GM23338 (cell line): ENCODE data around the gene GPATCH4. TPM values are rescaled to one million over a fixed set of nuclear protein-coding genes. Genes with fewer than 3 reads are reported as not detected.

ENCODE experiments used
- ATAC-seq: fragments of 200-7000 bp; cut with Tn5 transposase; 3 replicates; pipeline ENCODE4 v1.9.1; 2020
- DNase-seq: peaks from one replicate; pipeline ENCODE4 v3.0.0-alpha.2; 2015; ENCODE audit warnings: low spot score
- H2AFZ ChIP-seq: fragments of 200-600 bp; sonication (generic); 2 replicates; pipeline ENCODE4 v1.8.0; 2016; ENCODE audit warnings: antibody characterized with exemption, mild to moderate bottlenecking, moderate library complexity
- H3F3A ChIP-seq: fragments of 200-600 bp; sonication (generic); replicated peaks from 2 replicates; pipeline ENCODE4 v1.8.0; 2017; ENCODE audit warnings: antibody characterized with exemption, mixed run types, low read depth
- H3K27ac ChIP-seq: fragments of 200-600 bp; sonication (generic); 2 replicates; pipeline ENCODE4 v1.6.1; 2016; ENCODE audit warnings: low read depth
- H3K27me3 ChIP-seq: fragments of 200-600 bp; sonication (generic); 2 replicates; pipeline ENCODE4 v1.8.0; 2016; ENCODE audit warnings: mild to moderate bottlenecking, mixed run types, moderate library complexity; ENCODE audit not compliant: insufficient read depth
- H3K36me3 ChIP-seq: fragments of 200-600 bp; sonication (generic); 2 replicates; pipeline ENCODE4 v1.8.0; 2016; ENCODE audit warnings: mild to moderate bottlenecking; ENCODE audit not compliant: insufficient read depth
- H3K4me1 ChIP-seq: fragments of 200-600 bp; sonication (generic); 2 replicates; pipeline ENCODE4 v1.8.0; 2016; ENCODE audit warnings: mild to moderate bottlenecking, moderate library complexity; ENCODE audit not compliant: insufficient read depth
- H3K4me2 ChIP-seq: fragments of 200-600 bp; sonication (generic); 2 replicates; pipeline ENCODE4 v1.7.1; 2017; ENCODE audit warnings: mixed run types
- H3K4me3 ChIP-seq: fragments of 200-600 bp; sonication (generic); 2 replicates; pipeline ENCODE4 v1.6.1; 2016; ENCODE audit warnings: mixed run types
- H3K79me2 ChIP-seq: fragments of 200-600 bp; sonication (generic); replicated peaks from 2 replicates; pipeline ENCODE4 v1.8.0; 2017; ENCODE audit warnings: mild to moderate bottlenecking; ENCODE audit not compliant: insufficient read depth
- H3K9me2 ChIP-seq: fragments of 200-600 bp; sonication (generic); 2 replicates; pipeline ENCODE4 v1.8.0; 2017; ENCODE audit not compliant: insufficient read depth
- H4K20me1 ChIP-seq: fragments of 200-600 bp; sonication (generic); replicated peaks from 2 replicates; pipeline ENCODE4 v1.8.0; 2017; ENCODE audit warnings: mild to moderate bottlenecking; ENCODE audit not compliant: insufficient read depth
- H3K27ac Mint-ChIP-seq: 2 replicates; pipeline ENCODE4 v1.8.0; 2020; ENCODE audit warnings: inconsistent platforms, mild to moderate bottlenecking, moderate library complexity, mixed read lengths
- H3K27me3 Mint-ChIP-seq: 3 replicates; pipeline ENCODE4 v1.8.0; 2022; ENCODE audit warnings: low read depth, mild to moderate bottlenecking, moderate library complexity, mixed read lengths, inconsistent platforms; ENCODE audit not compliant: insufficient read depth, poor library complexity
- H3K36me3 Mint-ChIP-seq: 3 replicates; pipeline ENCODE4 v1.8.0; 2021; ENCODE audit warnings: low read depth, mild to moderate bottlenecking, inconsistent platforms, moderate library complexity, mixed read lengths
- H3K4me1 Mint-ChIP-seq: 3 replicates; pipeline ENCODE4 v1.8.0; 2020; ENCODE audit warnings: mild to moderate bottlenecking, inconsistent platforms, mixed read lengths
- H3K4me3 Mint-ChIP-seq: 3 replicates; pipeline ENCODE4 v1.8.0; 2021; ENCODE audit warnings: moderate library complexity, mild to moderate bottlenecking, inconsistent platforms, mixed read lengths
- H3K9me3 Mint-ChIP-seq: 3 replicates; pipeline ENCODE4 v1.8.0; 2020; ENCODE audit warnings: moderate library complexity, mild to moderate bottlenecking, inconsistent platforms, mixed read lengths
- CREB1 ChIP-seq: fragments of 250-450 bp; sonication (Bioruptor Pico); IDR thresholded peaks from 2 replicates; pipeline ENCODE4 v1.5.0; 2020; ENCODE audit warnings: low read depth, mild to moderate bottlenecking, moderate library complexity
- EZH2 ChIP-seq: fragments of 200-600 bp; sonication (generic); IDR thresholded peaks from one replicate; pipeline ENCODE4 v1.8.0; 2017; ENCODE audit warnings: antibody characterized with exemption, mild to moderate bottlenecking, low read depth; ENCODE audit not compliant: unreplicated experiment
- EZH2phosphoT487 ChIP-seq: fragments of 200-600 bp; sonication (generic); IDR thresholded peaks from one replicate; pipeline ENCODE4 v1.8.1; 2018; ENCODE audit warnings: antibody characterized with exemption; ENCODE audit not compliant: unreplicated experiment
- JUNB ChIP-seq: IDR thresholded peaks from one replicate; pipeline ENCODE4 v1.6.1; 2016; ENCODE audit warnings: antibody characterized with exemption; ENCODE audit not compliant: unreplicated experiment
- NANOG ChIP-seq: IDR thresholded peaks from 2 replicates; pipeline ENCODE4 v1.6.1; 2016; ENCODE audit warnings: antibody characterized with exemption, borderline replicate concordance
- POLR2AphosphoS5 ChIP-seq: IDR thresholded peaks from 2 replicates; pipeline ENCODE4 v1.6.1; 2016; ENCODE audit warnings: antibody characterized with exemption, low read depth
- STAT1 ChIP-seq: IDR thresholded peaks from one replicate; pipeline ENCODE4 v1.6.1; 2016; ENCODE audit warnings: antibody characterized with exemption; ENCODE audit not compliant: unreplicated experiment
- ZNF114 ChIP-seq: fragments of 250-450 bp; sonication (Bioruptor Pico); IDR thresholded peaks from 2 replicates; pipeline ENCODE4 v1.5.0; 2020; ENCODE audit warnings: mild to moderate bottlenecking, moderate library complexity
- ZNF331 ChIP-seq: fragments of 250-450 bp; sonication (Bioruptor Pico); IDR thresholded peaks from 2 replicates; pipeline ENCODE4 v1.5.0; 2020; ENCODE audit warnings: low read depth, mild to moderate bottlenecking, moderate library complexity
- polyA plus RNA-seq: library from polyadenylated mRNA; unstranded; fragments of >200 nt; fragmentation: Nextera tagmentation; extraction: Ambion mirVana; gene quantifications from 2 replicates; pipeline ENCODE4 v1.2.1, GENCODE V29; 2016
- total RNA-seq: library from RNA; depleted of rRNA; stranded (reverse); fragments of >200 nt; shearing (Covaris generic); gene quantifications from 2 replicates; pipeline ENCODE4 v1.2.3, GENCODE V29; 2014
- TF ChIP-seq, protein P1 (sequence below): IDR thresholded peaks from 2 replicates; pipeline ENCODE4 v1.6.1; 2016; ENCODE audit warnings: antibody characterized with exemption
- TF ChIP-seq, protein P2 (sequence below): IDR thresholded peaks from one replicate; pipeline ENCODE4 v1.6.1; 2018; ENCODE audit warnings: antibody characterized with exemption; ENCODE audit not compliant: unreplicated experiment
- TF ChIP-seq, protein P3 (sequence below), 2 experiments: fragments of 200-600 bp in 1 of 2; sonication (generic) in 1 of 2; conservative IDR thresholded peaks; 2 replicates each; pipeline versions ENCODE4 v1.5.1 to v1.6.1; 2016 to 2017; ENCODE audit warnings: antibody characterized with exemption in 2 of 2, low read depth in 2 of 2, mild to moderate bottlenecking in 2 of 2, moderate library complexity in 1 of 2
- TF ChIP-seq, protein P4 (sequence below): fragments of 250-450 bp; sonication (Bioruptor Pico); IDR thresholded peaks from 2 replicates; pipeline ENCODE4 v1.5.0; 2020; ENCODE audit warnings: mild to moderate bottlenecking, moderate library complexity

Gene GPATCH4
- total and polyA plus RNA-seq, 2 experiments from 2014 or later: 58.9 to 187 TPM

DNA sequence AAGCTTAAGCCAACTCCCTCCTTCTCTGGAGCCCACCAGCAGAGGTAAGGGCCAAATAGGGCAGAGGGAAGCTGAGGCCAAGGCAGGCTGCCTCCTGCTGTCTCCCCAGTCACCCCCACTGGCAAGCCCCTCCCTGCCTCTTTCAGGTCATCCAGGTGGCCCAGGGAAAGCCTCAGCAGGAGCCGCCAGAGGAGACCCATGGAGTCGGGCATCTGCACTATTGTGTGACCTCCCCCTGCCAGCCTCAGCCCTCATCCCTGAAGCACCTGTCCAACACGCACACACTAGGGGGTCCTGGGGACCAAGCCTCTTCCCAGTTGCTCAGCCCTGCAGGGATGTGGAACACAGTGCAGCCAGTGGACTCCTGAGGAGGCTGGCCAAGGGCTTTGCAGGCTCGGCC, 15.0 kb downstream of the GPATCH4 start:
- Histone ChIP-seq H4K20me1 (no peaks in the 10 kb centered on the region), H3F3A (0 out of 2 replicates have a peak, but pooled peaks cover 4% of the 10 kb centered on the region), H3K4me3 (no peak overlapping the region), H3K4me2 (no peak overlapping the region), H2AFZ (no peak overlapping the region), H3K36me3 (no peaks in the 10 kb centered on the region), H3K79me2 (no peaks in the 10 kb centered on the region), H3K9me2 (0 out of 2 replicates have a peak, but pooled peaks cover 3% of the 10 kb centered on the region), H3K4me1 (peaks cover 17% of the 10 kb centered on the region), H3K27ac (no peak overlapping the region), H3K27me3 (no peaks in the 10 kb centered on the region)
- H3K4me3 Mint-ChIP-seq: no peak overlapping the region
- TF ChIP-seq JUNB (no peak), POLR2AphosphoS5 (no peak), ZNF114 (CRISPR knock-in tag) (no peak), STAT1 (no peak), NANOG (no peak), CREB1 (no peak), EZH2 (no peak), ZNF331 (CRISPR knock-in tag) (no peak), EZH2phosphoT487 (no peak)
- TF ChIP-seq, protein P1, sequence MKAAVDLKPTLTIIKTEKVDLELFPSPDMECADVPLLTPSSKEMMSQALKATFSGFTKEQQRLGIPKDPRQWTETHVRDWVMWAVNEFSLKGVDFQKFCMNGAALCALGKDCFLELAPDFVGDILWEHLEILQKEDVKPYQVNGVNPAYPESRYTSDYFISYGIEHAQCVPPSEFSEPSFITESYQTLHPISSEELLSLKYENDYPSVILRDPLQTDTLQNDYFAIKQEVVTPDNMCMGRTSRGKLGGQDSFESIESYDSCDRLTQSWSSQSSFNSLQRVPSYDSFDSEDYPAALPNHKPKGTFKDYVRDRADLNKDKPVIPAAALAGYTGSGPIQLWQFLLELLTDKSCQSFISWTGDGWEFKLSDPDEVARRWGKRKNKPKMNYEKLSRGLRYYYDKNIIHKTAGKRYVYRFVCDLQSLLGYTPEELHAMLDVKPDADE: no peak
- TF ChIP-seq, protein P2, sequence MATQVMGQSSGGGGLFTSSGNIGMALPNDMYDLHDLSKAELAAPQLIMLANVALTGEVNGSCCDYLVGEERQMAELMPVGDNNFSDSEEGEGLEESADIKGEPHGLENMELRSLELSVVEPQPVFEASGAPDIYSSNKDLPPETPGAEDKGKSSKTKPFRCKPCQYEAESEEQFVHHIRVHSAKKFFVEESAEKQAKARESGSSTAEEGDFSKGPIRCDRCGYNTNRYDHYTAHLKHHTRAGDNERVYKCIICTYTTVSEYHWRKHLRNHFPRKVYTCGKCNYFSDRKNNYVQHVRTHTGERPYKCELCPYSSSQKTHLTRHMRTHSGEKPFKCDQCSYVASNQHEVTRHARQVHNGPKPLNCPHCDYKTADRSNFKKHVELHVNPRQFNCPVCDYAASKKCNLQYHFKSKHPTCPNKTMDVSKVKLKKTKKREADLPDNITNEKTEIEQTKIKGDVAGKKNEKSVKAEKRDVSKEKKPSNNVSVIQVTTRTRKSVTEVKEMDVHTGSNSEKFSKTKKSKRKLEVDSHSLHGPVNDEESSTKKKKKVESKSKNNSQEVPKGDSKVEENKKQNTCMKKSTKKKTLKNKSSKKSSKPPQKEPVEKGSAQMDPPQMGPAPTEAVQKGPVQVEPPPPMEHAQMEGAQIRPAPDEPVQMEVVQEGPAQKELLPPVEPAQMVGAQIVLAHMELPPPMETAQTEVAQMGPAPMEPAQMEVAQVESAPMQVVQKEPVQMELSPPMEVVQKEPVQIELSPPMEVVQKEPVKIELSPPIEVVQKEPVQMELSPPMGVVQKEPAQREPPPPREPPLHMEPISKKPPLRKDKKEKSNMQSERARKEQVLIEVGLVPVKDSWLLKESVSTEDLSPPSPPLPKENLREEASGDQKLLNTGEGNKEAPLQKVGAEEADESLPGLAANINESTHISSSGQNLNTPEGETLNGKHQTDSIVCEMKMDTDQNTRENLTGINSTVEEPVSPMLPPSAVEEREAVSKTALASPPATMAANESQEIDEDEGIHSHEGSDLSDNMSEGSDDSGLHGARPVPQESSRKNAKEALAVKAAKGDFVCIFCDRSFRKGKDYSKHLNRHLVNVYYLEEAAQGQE: no peak
- TF ChIP-seq, protein P3, sequence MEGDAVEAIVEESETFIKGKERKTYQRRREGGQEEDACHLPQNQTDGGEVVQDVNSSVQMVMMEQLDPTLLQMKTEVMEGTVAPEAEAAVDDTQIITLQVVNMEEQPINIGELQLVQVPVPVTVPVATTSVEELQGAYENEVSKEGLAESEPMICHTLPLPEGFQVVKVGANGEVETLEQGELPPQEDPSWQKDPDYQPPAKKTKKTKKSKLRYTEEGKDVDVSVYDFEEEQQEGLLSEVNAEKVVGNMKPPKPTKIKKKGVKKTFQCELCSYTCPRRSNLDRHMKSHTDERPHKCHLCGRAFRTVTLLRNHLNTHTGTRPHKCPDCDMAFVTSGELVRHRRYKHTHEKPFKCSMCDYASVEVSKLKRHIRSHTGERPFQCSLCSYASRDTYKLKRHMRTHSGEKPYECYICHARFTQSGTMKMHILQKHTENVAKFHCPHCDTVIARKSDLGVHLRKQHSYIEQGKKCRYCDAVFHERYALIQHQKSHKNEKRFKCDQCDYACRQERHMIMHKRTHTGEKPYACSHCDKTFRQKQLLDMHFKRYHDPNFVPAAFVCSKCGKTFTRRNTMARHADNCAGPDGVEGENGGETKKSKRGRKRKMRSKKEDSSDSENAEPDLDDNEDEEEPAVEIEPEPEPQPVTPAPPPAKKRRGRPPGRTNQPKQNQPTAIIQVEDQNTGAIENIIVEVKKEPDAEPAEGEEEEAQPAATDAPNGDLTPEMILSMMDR (conservative IDR thresholded peaks at IDR 0.05; ENCODE audit: low read depth in 2 of 2): no peak
- TF ChIP-seq, protein P4, sequence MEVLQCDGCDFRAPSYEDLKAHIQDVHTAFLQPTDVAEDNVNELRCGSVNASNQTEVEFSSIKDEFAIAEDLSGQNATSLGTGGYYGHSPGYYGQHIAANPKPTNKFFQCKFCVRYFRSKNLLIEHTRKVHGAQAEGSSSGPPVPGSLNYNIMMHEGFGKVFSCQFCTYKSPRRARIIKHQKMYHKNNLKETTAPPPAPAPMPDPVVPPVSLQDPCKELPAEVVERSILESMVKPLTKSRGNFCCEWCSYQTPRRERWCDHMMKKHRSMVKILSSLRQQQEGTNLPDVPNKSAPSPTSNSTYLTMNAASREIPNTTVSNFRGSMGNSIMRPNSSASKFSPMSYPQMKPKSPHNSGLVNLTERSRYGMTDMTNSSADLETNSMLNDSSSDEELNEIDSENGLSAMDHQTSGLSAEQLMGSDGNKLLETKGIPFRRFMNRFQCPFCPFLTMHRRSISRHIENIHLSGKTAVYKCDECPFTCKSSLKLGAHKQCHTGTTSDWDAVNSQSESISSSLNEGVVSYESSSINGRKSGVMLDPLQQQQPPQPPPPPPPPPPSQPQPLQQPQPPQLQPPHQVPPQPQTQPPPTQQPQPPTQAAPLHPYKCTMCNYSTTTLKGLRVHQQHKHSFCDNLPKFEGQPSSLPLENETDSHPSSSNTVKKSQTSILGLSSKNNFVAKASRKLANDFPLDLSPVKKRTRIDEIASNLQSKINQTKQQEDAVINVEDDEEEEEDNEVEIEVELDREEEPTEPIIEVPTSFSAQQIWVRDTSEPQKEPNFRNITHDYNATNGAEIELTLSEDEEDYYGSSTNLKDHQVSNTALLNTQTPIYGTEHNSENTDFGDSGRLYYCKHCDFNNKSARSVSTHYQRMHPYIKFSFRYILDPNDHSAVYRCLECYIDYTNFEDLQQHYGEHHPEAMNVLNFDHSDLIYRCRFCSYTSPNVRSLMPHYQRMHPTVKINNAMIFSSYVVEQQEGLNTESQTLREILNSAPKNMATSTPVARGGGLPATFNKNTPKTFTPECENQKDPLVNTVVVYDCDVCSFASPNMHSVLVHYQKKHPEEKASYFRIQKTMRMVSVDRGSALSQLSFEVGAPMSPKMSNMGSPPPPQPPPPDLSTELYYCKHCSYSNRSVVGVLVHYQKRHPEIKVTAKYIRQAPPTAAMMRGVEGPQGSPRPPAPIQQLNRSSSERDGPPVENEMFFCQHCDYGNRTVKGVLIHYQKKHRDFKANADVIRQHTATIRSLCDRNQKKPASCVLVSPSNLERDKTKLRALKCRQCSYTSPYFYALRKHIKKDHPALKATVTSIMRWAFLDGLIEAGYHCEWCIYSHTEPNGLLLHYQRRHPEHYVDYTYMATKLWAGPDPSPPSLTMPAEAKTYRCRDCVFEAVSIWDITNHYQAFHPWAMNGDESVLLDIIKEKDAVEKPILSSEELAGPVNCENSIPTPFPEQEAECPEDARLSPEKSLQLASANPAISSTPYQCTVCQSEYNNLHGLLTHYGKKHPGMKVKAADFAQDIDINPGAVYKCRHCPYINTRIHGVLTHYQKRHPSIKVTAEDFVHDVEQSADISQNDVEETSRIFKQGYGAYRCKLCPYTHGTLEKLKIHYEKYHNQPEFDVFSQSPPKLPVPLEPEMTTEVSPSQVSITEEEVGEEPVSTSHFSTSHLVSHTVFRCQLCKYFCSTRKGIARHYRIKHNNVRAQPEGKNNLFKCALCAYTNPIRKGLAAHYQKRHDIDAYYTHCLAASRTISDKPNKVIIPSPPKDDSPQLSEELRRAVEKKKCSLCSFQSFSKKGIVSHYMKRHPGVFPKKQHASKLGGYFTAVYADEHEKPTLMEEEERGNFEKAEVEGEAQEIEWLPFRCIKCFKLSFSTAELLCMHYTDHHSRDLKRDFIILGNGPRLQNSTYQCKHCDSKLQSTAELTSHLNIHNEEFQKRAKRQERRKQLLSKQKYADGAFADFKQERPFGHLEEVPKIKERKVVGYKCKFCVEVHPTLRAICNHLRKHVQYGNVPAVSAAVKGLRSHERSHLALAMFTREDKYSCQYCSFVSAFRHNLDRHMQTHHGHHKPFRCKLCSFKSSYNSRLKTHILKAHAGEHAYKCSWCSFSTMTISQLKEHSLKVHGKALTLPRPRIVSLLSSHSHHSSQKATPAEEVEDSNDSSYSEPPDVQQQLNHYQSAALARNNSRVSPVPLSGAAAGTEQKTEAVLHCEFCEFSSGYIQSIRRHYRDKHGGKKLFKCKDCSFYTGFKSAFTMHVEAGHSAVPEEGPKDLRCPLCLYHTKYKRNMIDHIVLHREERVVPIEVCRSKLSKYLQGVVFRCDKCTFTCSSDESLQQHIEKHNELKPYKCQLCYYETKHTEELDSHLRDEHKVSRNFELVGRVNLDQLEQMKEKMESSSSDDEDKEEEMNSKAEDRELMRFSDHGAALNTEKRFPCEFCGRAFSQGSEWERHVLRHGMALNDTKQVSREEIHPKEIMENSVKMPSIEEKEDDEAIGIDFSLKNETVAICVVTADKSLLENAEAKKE (CRISPR knock-in tag): no peak
- H3K36me3 Mint-ChIP-seq: no peaks in the 10 kb centered on the region; the same call in 2 of the 3 replicates
- peaks cover 33% of the 10 kb centered on the region for H3K4me1 Mint-ChIP-seq
- H3K27ac Mint-ChIP-seq: no peak overlapping the region
- DNase-seq (no peak), ATAC-seq (no peak)
- no peaks in the 10 kb centered on the region; the same call in 2 of the 3 replicates for H3K9me3 Mint-ChIP-seq
- peaks cover 8% of the 10 kb centered on the region for H3K27me3 Mint-ChIP-seq
